Cardiac atrium fibroblast (primary cell): ENCODE results near the gene XCR1. TPM values are rescaled to one million over a fixed set of nuclear protein-coding genes. Genes with fewer than 3 reads are reported as not detected.

Experiments used
- total RNA-seq: library from RNA; depleted of rRNA; stranded (reverse); fragments of >200 nt; gene quantifications from 2 replicates; pipeline ENCODE4 v1.2.3, GENCODE V29; 2015

Gene XCR1
- not detected in 2 replicates for total RNA-seq

GRCh38 chr3:46027021-46027705 lies at the start of gene XCR1:
TSS of gene XCR1 (minus strand) at chr3:46027483. CDS start at chr3:46021947, 5,536 bp downstream.

GRCh38 chr3:45995236-45996192 lies 31.8 kb downstream of the XCR1 start, which contains the start of gene FYCO1:
TSS of gene FYCO1 (minus strand) at chr3:45995824. CDS start at chr3:45984910, 10,914 bp downstream.

Other genes with a start within 250 kb of the XCR1 start
- not detected in 2 replicates for gene SLC6A20, start 230.9 kb downstream of the XCR1 start, total RNA-seq
- 15.2 and 25.8 TPM in 2 replicates for gene LZTFL1, start 185.4 kb downstream of the XCR1 start, total RNA-seq
- gene CCR9, start 140.9 kb downstream of the XCR1 start, total RNA-seq = not detected in 2 replicates
- gene CXCR6, start 84.0 kb downstream of the XCR1 start, total RNA-seq = not detected in 2 replicates
- gene FYCO1, start 31.7 kb downstream of the XCR1 start, total RNA-seq = 9.2 and 11.2 TPM in 2 replicates
- not detected in 2 replicates for gene CCR1, start 180.8 kb upstream of the XCR1 start, total RNA-seq
- gene CCR3, start 215.0 kb upstream of the XCR1 start, total RNA-seq = not detected in 2 replicates